ENCODE data around the gene SMIM28.

GRCh38 chr6:138400326-138400725 lies 22.6 kb downstream of the SMIM28 start:
- TF ChIP-seq CTCF (IDR thresholded peaks at IDR 0.05) (no peak), POLR2A (IDR thresholded peaks at IDR 0.05) (no peak)
